GM12874 (cell line): ENCODE measurements around the gene TM4SF1.

Source experiments
- TF ChIP-seq, protein P1 (sequence below): IDR thresholded peaks from 2 replicates; pipeline ENCODE4 v1.5.1; 2011; ENCODE audit warnings: low read depth, mild to moderate bottlenecking, control low read depth, low read length, moderate library complexity; ENCODE audit not compliant: insufficient read depth

TM4SF1 gene, protein sequence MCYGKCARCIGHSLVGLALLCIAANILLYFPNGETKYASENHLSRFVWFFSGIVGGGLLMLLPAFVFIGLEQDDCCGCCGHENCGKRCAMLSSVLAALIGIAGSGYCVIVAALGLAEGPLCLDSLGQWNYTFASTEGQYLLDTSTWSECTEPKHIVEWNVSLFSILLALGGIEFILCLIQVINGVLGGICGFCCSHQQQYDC

DNA sequence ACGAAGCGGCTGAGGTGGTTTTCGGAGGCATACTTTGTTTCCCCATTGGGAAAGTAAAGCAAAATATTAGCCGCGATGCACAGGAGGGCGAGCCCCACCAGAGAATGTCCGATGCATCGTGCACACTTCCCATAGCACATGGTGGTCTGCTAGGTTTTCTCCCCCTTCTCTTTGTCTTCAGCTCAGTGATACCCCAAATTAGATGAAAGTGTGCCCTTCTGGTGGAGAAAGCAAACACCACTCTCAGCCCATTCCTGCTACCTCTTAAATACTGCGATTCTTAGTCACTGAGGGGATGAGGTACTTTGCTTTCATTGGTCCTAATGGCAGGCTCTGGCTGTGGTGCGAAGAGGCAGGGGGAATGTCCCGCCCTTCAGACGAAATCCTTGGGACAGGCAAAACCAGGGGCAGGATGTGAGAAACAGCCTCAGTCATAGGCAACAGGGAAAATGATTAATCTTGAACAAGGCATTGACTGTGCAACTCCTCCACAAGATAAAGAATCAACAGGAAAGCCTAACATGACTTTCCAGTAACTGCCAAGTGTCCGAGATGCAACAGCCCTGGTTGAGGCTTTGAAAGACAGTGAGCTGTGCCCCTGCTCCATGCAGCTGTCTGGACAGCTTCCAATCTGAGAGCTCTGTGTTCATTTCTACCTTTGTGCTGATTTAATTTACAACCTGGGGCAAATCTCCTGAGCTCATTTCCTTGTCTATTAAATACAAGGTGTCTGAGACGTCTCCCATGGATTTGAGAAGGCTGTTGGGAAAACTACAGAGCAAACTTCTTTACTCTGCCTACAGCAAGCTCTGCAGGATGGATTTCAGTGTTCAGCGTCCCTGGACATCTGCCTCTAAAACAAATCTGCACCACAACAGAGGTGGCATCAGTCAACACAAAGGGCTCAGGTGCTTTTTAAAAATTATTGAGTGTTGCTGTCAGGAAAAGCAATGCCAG, at the start of gene TM4SF1:
Gene TM4SF1, minus strand, starts transcription at position 242 of the 957 bp plus-strand sequence. Its CDS starts 102 bp downstream, at position 140.
- TF ChIP-seq, protein P1, sequence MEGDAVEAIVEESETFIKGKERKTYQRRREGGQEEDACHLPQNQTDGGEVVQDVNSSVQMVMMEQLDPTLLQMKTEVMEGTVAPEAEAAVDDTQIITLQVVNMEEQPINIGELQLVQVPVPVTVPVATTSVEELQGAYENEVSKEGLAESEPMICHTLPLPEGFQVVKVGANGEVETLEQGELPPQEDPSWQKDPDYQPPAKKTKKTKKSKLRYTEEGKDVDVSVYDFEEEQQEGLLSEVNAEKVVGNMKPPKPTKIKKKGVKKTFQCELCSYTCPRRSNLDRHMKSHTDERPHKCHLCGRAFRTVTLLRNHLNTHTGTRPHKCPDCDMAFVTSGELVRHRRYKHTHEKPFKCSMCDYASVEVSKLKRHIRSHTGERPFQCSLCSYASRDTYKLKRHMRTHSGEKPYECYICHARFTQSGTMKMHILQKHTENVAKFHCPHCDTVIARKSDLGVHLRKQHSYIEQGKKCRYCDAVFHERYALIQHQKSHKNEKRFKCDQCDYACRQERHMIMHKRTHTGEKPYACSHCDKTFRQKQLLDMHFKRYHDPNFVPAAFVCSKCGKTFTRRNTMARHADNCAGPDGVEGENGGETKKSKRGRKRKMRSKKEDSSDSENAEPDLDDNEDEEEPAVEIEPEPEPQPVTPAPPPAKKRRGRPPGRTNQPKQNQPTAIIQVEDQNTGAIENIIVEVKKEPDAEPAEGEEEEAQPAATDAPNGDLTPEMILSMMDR, result no peak

DNA sequence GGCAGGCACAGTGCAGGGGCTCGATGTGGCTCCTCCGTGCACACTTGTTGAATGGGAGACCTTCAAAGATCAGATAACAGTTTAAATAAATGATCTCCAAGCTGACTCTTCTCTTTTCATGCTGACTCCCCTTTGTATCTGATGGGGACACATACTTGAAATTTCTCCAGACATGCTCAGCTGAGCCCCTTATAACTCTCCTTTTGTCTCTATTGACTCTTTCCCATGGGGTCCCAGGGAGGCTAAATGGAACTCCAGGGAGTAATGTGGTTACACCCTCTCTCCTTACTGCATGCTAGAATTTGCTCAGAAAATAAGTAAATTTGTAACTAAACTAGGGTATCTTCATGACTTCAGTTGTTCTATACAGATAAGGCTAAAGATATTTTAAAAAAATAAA, 48.9 kb upstream of the TM4SF1 start:
- TF ChIP-seq, protein P1, result no peak

DNA sequence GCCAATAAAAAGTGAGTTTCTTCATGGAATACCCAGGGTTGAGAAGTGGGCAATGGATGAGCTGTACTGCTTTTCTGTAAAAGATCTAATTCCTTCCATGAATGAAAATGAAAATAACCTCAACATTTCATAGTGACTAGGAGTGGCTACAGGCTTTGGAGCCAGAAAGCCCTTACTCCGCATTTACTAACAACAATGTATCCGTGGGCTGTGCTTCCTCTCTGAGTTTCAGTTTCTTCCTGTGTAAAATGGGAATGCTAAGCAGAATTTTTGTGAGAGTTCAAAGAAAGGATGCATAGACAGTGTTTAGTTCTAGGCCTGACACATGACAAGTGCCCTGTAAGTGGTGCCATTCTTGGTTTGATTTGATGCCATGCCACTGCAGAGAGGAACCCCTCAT, 47.5 kb upstream of the TM4SF1 start:
- TF ChIP-seq, protein P1, result no peak

DNA sequence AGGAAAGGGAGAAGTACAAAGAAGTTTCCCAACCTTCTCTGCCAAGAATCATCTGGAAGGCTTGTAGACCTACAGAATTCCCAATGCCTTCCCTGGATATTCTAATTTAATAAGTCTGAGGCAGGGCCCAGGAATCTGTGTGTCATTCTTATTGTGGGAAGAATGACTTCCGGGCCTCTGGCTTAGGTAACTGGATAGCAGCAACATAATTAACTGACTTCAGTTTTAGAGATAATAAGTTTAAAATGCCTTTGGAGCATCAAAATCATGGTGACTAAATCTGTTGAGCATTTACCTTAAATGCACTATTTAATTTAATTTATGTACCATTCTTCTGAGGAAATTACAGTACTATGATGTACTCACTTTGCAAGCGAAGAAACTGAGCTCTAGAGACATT, 44.3 kb upstream of the TM4SF1 start:
- TF ChIP-seq, protein P1, result no peak

DNA sequence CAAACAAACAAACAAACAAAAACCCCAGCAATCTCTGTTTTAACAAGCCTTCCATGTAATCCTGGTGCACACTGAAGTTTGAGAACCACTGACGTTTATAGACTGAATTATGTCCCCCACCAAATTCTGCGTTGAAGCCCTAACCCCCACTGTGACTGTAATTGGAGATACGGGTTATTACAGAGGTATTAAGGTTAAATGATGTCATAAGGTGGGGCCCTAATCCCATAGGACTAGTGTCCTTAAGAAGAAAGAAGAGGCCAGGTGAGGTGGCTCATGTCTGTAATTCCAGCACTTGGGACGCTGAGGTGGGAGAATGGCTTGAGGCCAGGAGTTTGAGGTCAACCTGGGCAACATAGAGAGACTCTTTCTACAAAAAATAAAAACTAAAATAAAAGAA, 42.4 kb upstream of the TM4SF1 start:
- TF ChIP-seq, protein P1, result no peak

DNA sequence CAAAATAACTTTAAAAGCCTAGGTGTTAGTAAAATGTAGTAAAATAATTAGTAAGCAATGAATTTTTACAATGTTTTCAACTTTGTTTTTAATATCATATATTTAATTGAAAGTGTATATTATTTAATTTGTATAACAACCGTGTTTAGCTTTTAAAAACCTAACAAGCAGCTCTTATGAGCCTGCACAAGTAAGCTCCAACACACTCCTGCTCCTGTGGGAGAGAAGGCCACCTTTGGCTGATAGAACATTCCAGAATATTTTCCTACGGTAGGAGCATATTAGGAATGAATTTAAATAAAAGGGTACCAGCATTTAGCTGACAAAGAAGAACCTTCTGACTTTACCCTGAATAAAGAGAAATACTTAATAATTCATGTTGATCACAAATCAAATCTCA, 40.3 kb upstream of the TM4SF1 start:
- TF ChIP-seq, protein P1, result no peak

DNA sequence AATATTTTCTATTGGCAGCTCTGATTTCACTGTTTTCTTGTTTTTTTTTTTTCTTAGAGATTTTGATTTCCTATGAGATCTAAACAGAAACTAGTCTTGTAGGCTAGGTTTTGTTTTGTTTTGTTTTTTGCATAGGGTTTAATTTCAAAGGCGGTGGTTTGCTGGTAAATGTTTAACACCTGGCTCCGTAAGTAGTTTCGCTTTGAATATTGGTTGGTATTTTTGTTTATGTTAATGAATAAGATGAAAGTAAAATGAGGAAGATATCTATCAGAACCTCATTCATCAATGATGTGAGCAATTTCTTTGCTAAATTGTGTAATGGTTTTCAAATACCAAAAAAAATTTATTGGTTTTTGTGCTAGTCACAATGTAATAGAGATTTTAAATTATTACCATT, 39.7 kb upstream of the TM4SF1 start:
- TF ChIP-seq, protein P1, result no peak
